ENCODE measurements around the gene DNAJC6. TPM values are rescaled to one million over a fixed set of nuclear protein-coding genes. Genes with fewer than 3 reads are reported as not detected.
"Not testable (repeated sequence)": the region's sequence is repeated elsewhere in the genome, so short reads cannot be mapped to it uniquely, and the experiment has no call there.

Gene DNAJC6
- polyA plus RNA-seq, 1 donor (not counting 4 experiments of a cell fraction or from before 2014, with no cell fraction given) = 7.7 TPM

GRCh38 chr1:65284229-65284628 lies 25.1 kb upstream of the DNAJC6 start:
- no peaks in the 10 kb centered on the region for H3K27me3 ChIP-seq (ENCODE audit: control insufficient read depth, extremely low read depth, insufficient read depth, low read length)
- no peak overlapping the region for H3K27ac ChIP-seq (ENCODE audit: control insufficient read depth, insufficient read depth, low read length)
- H3K9me1 ChIP-seq (ENCODE audit: control insufficient read depth, extremely low read depth, insufficient read depth, low read length) = no peaks in the 10 kb centered on the region
- H2AFZ ChIP-seq (ENCODE audit: control insufficient read depth, low read length) = no peak overlapping the region
- H3K4me3 ChIP-seq (ENCODE audit: control insufficient read depth in 2 of 3, extremely low read depth in 1 of 3, insufficient read depth in 2 of 3, low read depth in 1 of 3, low read length in 3 of 3) = no peak overlapping the region
- no peak overlapping the region for H3K9ac ChIP-seq (ENCODE audit: control insufficient read depth, extremely low read depth, insufficient read depth, low read length)
- no peaks in the 10 kb centered on the region for H3K4me1 ChIP-seq (ENCODE audit: control insufficient read depth, extremely low read depth, insufficient read depth, low read length)
- H3K4me2 ChIP-seq (ENCODE audit: control insufficient read depth, extremely low read depth, insufficient read depth, low read depth, low read length) = no peak overlapping the region
- no peaks in the 10 kb centered on the region for H3K9me3 ChIP-seq (ENCODE audit: control insufficient read depth, low read depth, low read length)
- no peaks in the 10 kb centered on the region for H3K79me2 ChIP-seq (ENCODE audit: control insufficient read depth, insufficient read depth, low read length)
- no peaks in the 10 kb centered on the region for H4K20me1 ChIP-seq (ENCODE audit: control insufficient read depth, extremely low read depth, insufficient read depth, low read length)
- dilution Hi-C loops (cut with MboI; ENCODE audit: extremely low pct_ligation_motif_present, low sequenced_read_pairs) = no loop called here
- TF ChIP-seq, protein P1, sequence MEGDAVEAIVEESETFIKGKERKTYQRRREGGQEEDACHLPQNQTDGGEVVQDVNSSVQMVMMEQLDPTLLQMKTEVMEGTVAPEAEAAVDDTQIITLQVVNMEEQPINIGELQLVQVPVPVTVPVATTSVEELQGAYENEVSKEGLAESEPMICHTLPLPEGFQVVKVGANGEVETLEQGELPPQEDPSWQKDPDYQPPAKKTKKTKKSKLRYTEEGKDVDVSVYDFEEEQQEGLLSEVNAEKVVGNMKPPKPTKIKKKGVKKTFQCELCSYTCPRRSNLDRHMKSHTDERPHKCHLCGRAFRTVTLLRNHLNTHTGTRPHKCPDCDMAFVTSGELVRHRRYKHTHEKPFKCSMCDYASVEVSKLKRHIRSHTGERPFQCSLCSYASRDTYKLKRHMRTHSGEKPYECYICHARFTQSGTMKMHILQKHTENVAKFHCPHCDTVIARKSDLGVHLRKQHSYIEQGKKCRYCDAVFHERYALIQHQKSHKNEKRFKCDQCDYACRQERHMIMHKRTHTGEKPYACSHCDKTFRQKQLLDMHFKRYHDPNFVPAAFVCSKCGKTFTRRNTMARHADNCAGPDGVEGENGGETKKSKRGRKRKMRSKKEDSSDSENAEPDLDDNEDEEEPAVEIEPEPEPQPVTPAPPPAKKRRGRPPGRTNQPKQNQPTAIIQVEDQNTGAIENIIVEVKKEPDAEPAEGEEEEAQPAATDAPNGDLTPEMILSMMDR (optimal IDR thresholded peaks at IDR 0.05 in 1 of 3, IDR thresholded peaks at IDR 0.05 in 1 of 3, conservative IDR thresholded peaks at IDR 0.05 in 1 of 3; ENCODE audit: extremely low read depth in 1 of 3, insufficient read depth in 2 of 3, low read length in 3 of 3) = no peak
- no peak for TF ChIP-seq EZH2 (IDR thresholded peaks at IDR 0.05; ENCODE audit: low read length)
- FAIRE-seq (no peak), DNase-seq (ENCODE audit: low read depth, low spot score) (no peak)
- peaks cover 0 to 2% of the 10 kb centered on the region in 2 experiments for H3K36me3 ChIP-seq (ENCODE audit: control insufficient read depth in 2 of 2, extremely low read depth in 1 of 2, insufficient read depth in 2 of 2, low read length in 2 of 2)

DNA sequence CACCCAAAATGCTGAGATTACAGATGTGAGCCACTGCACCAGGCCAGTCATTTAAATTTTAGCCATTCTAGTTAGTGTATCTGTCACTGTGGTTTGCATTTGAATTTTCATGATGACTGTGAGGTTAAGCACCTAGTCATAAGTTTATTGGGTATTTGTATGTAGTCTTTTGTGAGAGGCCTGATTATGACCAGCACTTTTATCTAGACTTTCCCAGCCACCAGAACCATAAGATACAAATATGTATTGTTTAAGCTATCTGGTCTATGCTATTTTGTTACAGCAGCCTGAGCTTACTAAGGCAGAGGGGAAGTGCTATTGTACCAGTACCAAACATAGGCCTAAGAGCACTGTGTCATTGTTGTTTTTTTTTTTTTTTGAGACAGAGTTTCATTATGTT lies 19.9 kb upstream of the DNAJC6 start:
- Histone ChIP-seq H3K9me3 (ENCODE audit: control insufficient read depth, low read depth, low read length) (no peaks in the 10 kb centered on the region), H3K9me1 (ENCODE audit: control insufficient read depth, extremely low read depth, insufficient read depth, low read length) (no peaks in the 10 kb centered on the region), H3K79me2 (ENCODE audit: control insufficient read depth, insufficient read depth, low read length) (no peaks in the 10 kb centered on the region), H3K9ac (ENCODE audit: control insufficient read depth, extremely low read depth, insufficient read depth, low read length) (no peak overlapping the region), H3K27me3 (ENCODE audit: control insufficient read depth, extremely low read depth, insufficient read depth, low read length) (no peaks in the 10 kb centered on the region), H3K4me1 (ENCODE audit: control insufficient read depth, extremely low read depth, insufficient read depth, low read length) (no peaks in the 10 kb centered on the region), H3K36me3 (ENCODE audit: control insufficient read depth in 2 of 2, extremely low read depth in 1 of 2, insufficient read depth in 2 of 2, low read length in 2 of 2) (no peaks in the 10 kb centered on the region), H3K27ac (ENCODE audit: control insufficient read depth, insufficient read depth, low read length) (no peak overlapping the region), H2AFZ (ENCODE audit: control insufficient read depth, low read length) (no peak overlapping the region), H3K4me2 (ENCODE audit: control insufficient read depth, extremely low read depth, insufficient read depth, low read depth, low read length) (no peak overlapping the region), H3K4me3 (ENCODE audit: control insufficient read depth in 2 of 3, extremely low read depth in 1 of 3, insufficient read depth in 2 of 3, low read depth in 1 of 3, low read length in 3 of 3) (no peak overlapping the region), H4K20me1 (ENCODE audit: control insufficient read depth, extremely low read depth, insufficient read depth, low read length) (no peaks in the 10 kb centered on the region)
- FAIRE-seq = no peak
- TF ChIP-seq, protein P1 (optimal IDR thresholded peaks at IDR 0.05 in 1 of 3, IDR thresholded peaks at IDR 0.05 in 1 of 3, conservative IDR thresholded peaks at IDR 0.05 in 1 of 3; ENCODE audit: extremely low read depth in 1 of 3, insufficient read depth in 2 of 3, low read length in 3 of 3) = no peak
- no peak for TF ChIP-seq EZH2 (IDR thresholded peaks at IDR 0.05; ENCODE audit: low read length)
- dilution Hi-C loops (cut with MboI; ENCODE audit: extremely low pct_ligation_motif_present, low sequenced_read_pairs) = no loop called here
- DNase-seq (ENCODE audit: low read depth, low spot score) = no peak

DNA sequence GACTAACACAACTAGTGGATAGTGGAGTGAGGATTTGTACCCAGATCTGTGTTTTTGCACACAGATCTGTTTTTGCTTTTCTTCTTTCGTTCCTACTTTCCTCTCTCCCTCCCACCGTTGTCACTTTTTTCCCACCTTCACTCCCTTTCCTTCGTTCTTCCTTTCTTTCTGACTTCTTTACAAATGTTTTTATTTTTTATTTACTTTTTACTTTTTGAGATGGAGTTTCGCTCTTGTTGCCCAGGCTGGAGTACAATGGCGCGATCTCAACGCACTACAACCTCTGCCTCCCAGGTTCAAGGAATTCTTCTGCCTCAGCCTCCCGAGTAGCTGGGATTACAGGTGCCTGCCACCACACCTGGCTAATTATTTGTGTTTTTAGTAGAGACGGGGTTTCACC lies 17.5 kb upstream of the DNAJC6 start:
- DNase-seq (ENCODE audit: low read depth, low spot score); dilution Hi-C loops (cut with MboI; ENCODE audit: extremely low pct_ligation_motif_present, low sequenced_read_pairs); H3K9me3 ChIP-seq (ENCODE audit: control insufficient read depth, low read depth, low read length); FAIRE-seq; H3K9ac ChIP-seq (ENCODE audit: control insufficient read depth, extremely low read depth, insufficient read depth, low read length); H4K20me1 ChIP-seq (ENCODE audit: control insufficient read depth, extremely low read depth, insufficient read depth, low read length); H2AFZ ChIP-seq (ENCODE audit: control insufficient read depth, low read length); H3K36me3 ChIP-seq (ENCODE audit: control insufficient read depth in 2 of 2, extremely low read depth in 1 of 2, insufficient read depth in 2 of 2, low read length in 2 of 2); H3K9me1 ChIP-seq (ENCODE audit: control insufficient read depth, extremely low read depth, insufficient read depth, low read length); H3K79me2 ChIP-seq (ENCODE audit: control insufficient read depth, insufficient read depth, low read length); H3K4me1 ChIP-seq (ENCODE audit: control insufficient read depth, extremely low read depth, insufficient read depth, low read length); H3K4me3 ChIP-seq (ENCODE audit: control insufficient read depth in 2 of 3, extremely low read depth in 1 of 3, insufficient read depth in 2 of 3, low read depth in 1 of 3, low read length in 3 of 3); H3K27me3 ChIP-seq (ENCODE audit: control insufficient read depth, extremely low read depth, insufficient read depth, low read length); H3K27ac ChIP-seq (ENCODE audit: control insufficient read depth, insufficient read depth, low read length); H3K4me2 ChIP-seq (ENCODE audit: control insufficient read depth, extremely low read depth, insufficient read depth, low read depth, low read length): not testable (repeated sequence)

Measured in keratinocyte (primary cell).